CD4-positive, alpha-beta T cell (primary cell): ENCODE results near the gene RXFP1. TPM values are rescaled to one million over a fixed set of nuclear protein-coding genes. Genes with fewer than 3 reads are reported as not detected.

Experiments
- ATAC-seq: fragments of 200-7000 bp; cut with Tn5 transposase; one replicate; pipeline ENCODE4 v1.10.0; 2022; ENCODE audit warnings: mild to moderate bottlenecking; ENCODE audit not compliant: poor library complexity
- CTCF ChIA-PET: fragments of 350-600 bp; sonication (Branson Sonifier 250); formaldehyde crosslinking; loops from one replicate; lab custom pipeline; 2021; ENCODE audit warnings: antibody characterized with exemption, inconsistent platforms; lab: Charles Lee
- POLR2A ChIA-PET: fragments of 350-600 bp; sonication (Branson Sonifier 250); formaldehyde crosslinking; loops from one replicate; lab custom pipeline; 2021; ENCODE audit warnings: antibody characterized with exemption, inconsistent platforms; lab: Charles Lee
- DNase-seq, 14 experiments: peaks; one replicate each; pipeline ENCODE4 v3.0.0-alpha.2; 2013 to 2020; ENCODE audit warnings: mixed read lengths in 2 of 14
- H3K27ac ChIP-seq, 2 donors: one replicate each; pipeline versions ENCODE4 v1.5.1 to v1.7.0; 2013; ENCODE audit warnings: low read length in 2 of 2, low read depth in 1 of 2, mild to moderate bottlenecking in 1 of 2
- H3K27me3 ChIP-seq, 2 experiments: 1 replicate in 1 of 2; 2 replicates in 1 of 2; pipeline versions ENCODE4 v1.6.1 to v1.7.0; 2013; ENCODE audit warnings: low read length in 2 of 2, control low read depth in 1 of 2, mild to moderate bottlenecking in 1 of 2, moderate library complexity in 1 of 2; ENCODE audit not compliant: insufficient read depth in 2 of 2, control insufficient read depth in 1 of 2
- H3K36me3 ChIP-seq: one replicate; pipeline ENCODE4 v1.6.1; 2013; ENCODE audit warnings: low read length, control low read depth; ENCODE audit not compliant: insufficient read depth
- H3K4me1 ChIP-seq: one replicate; pipeline ENCODE4 v1.6.1; 2013; ENCODE audit warnings: low read length, control low read depth; ENCODE audit not compliant: insufficient read depth
- H3K4me3 ChIP-seq: one replicate; pipeline ENCODE4 v1.5.1; 2013; ENCODE audit warnings: mild to moderate bottlenecking, low read length, moderate library complexity
- H3K9me3 ChIP-seq, 2 experiments: 1 replicate in 1 of 2; 2 replicates in 1 of 2; pipeline versions ENCODE4 v1.6.1 to v1.7.0; 2013; ENCODE audit warnings: low read length in 2 of 2, mild to moderate bottlenecking in 2 of 2, control low read depth in 1 of 2, moderate library complexity in 1 of 2; ENCODE audit not compliant: control insufficient read depth in 1 of 2, insufficient read depth in 1 of 2
- H3K27ac Mint-ChIP-seq: one replicate; pipeline ENCODE4 v1.8.0; 2020; ENCODE audit warnings: mixed read lengths
- H3K27me3 Mint-ChIP-seq: one replicate; pipeline ENCODE4 v1.8.0; 2021; ENCODE audit warnings: mixed read lengths
- H3K36me3 Mint-ChIP-seq: one replicate; pipeline ENCODE4 v1.8.0; 2021; ENCODE audit warnings: low read depth, mixed read lengths
- H3K4me1 Mint-ChIP-seq: one replicate; pipeline ENCODE4 v1.8.0; 2021; ENCODE audit warnings: low read depth, mixed read lengths
- H3K4me3 Mint-ChIP-seq: one replicate; pipeline ENCODE4 v1.8.0; 2020; ENCODE audit warnings: mild to moderate bottlenecking, mixed read lengths
- H3K9me3 Mint-ChIP-seq: one replicate; pipeline ENCODE4 v1.8.0; 2020; ENCODE audit warnings: mixed read lengths
- CTCF ChIP-seq: fragments of 200-600 bp; IDR thresholded peaks from one replicate; pipeline ENCODE4 v1.8.0; 2022; ENCODE audit warnings: antibody characterized with exemption, mild to moderate bottlenecking
- intact Hi-C, 2 experiments: fragments of 100-400 bp; cut with DNase I in 1 of 2; cut with micrococcal nuclease in 1 of 2; formaldehyde crosslinking; loops; one replicate each; pipeline versions ENCODE4 v1.15.1 to v1.9.0; 2023 to 2025; cut with DNase I, micrococcal nuclease
- total RNA-seq, 174 experiments: library from RNA in 2 of 174; stranded (reverse) in 2 of 174; gene quantifications; one replicate each; pipeline ENCODE4 v1.2.3 and lab custom pipeline; 2021 to 2026

RXFP1 gene
- total RNA-seq, 2 experiments from 2014 or later, result not detected

GRCh38 chr4:158530381-158530780 lies 8.7 kb downstream of the RXFP1 start:
- peaks cover 12% of the 10 kb centered on the region for H3K27me3 Mint-ChIP-seq
- no peaks in the 10 kb centered on the region for H3K27me3 ChIP-seq
- H3K4me1 ChIP-seq, result no peaks in the 10 kb centered on the region
- H3K9me3 Mint-ChIP-seq, result no peaks in the 10 kb centered on the region
- no peaks in the 10 kb centered on the region for H3K4me1 Mint-ChIP-seq
- H3K36me3 ChIP-seq, result no peaks in the 10 kb centered on the region
- no peak overlapping the region for H3K4me3 Mint-ChIP-seq
- ChIA-PET CTCF (no interaction called here), POLR2A (no interaction called here)
- no peaks in the 10 kb centered on the region for H3K36me3 Mint-ChIP-seq
- no peak for TF ChIP-seq CTCF
- H3K27ac ChIP-seq, result no peak overlapping the region
- DNase-seq (no peak), ATAC-seq (no peak)
- intact Hi-C loops, result no loop called here
- no peak overlapping the region for H3K27ac Mint-ChIP-seq
- no peaks in the 10 kb centered on the region for H3K9me3 ChIP-seq
- no peak overlapping the region for H3K4me3 ChIP-seq

- Mint-ChIP-seq H3K4me3 (no peak overlapping the region), H3K9me3 (no peaks in the 10 kb centered on the region), H3K4me1 (no peaks in the 10 kb centered on the region), H3K36me3 (no peaks in the 10 kb centered on the region), H3K27me3 (peaks cover 12% of the 10 kb centered on the region), H3K27ac (no peak overlapping the region)
- Histone ChIP-seq H3K36me3 (no peaks in the 10 kb centered on the region), H3K4me1 (no peaks in the 10 kb centered on the region), H3K27me3 (no peaks in the 10 kb centered on the region), H3K9me3 (no peaks in the 10 kb centered on the region), H3K27ac (no peak overlapping the region), H3K4me3 (no peak overlapping the region)
- no peak for TF ChIP-seq CTCF
- ChIA-PET CTCF (no interaction called here), POLR2A (no interaction called here)
- DNase-seq (no peak), ATAC-seq (no peak)
- intact Hi-C loops, result no loop called here
These were observed 9.2 kb downstream of the RXFP1 start for GRCh38 chr4:158530898-158531297.

GRCh38 chr4:158532556-158533231 lies 11.0 kb downstream of the RXFP1 start:
- intact Hi-C loops, result no loop called here
- CTCF ChIA-PET, result no interaction called here
- no peak overlapping the region for H3K4me3 ChIP-seq

More at GRCh38 chr4:158532556-158533231, 11.0 kb downstream of the RXFP1 start:
- Mint-ChIP-seq H3K9me3 (no peaks in the 10 kb centered on the region), H3K36me3 (no peaks in the 10 kb centered on the region), H3K27me3 (peaks cover 14% of the 10 kb centered on the region), H3K27ac (no peak overlapping the region), H3K4me1 (no peaks in the 10 kb centered on the region), H3K4me3 (no peak overlapping the region)
- no peaks in the 10 kb centered on the region for H3K36me3 ChIP-seq
- H3K9me3 ChIP-seq, result no peaks in the 10 kb centered on the region
- POLR2A ChIA-PET, result no interaction called here
- ATAC-seq, result no peak
- no peaks in the 10 kb centered on the region for H3K4me1 ChIP-seq
- no peaks in the 10 kb centered on the region for H3K27me3 ChIP-seq
- TF ChIP-seq CTCF, result no peak
- no peak overlapping the region for H3K27ac ChIP-seq
- no peak for DNase-seq
